Vagina (tissue), 2 donors: Measurements from ENCODE around the gene CCDC85B.

Experiments used
- POLR2A ChIP-seq, 2 donors: fragments of 450-650 bp; IDR thresholded peaks; one replicate each; pipeline ENCODE4 v1.6.1; 2017; ENCODE audit warnings: antibody characterized with exemption in 2 of 2, mild to moderate bottlenecking in 2 of 2, moderate library complexity in 2 of 2
- TF ChIP-seq, protein P1 (sequence below), 3 experiments: fragments of 450-650 bp in 2 of 3; fragments of 200-600 bp in 1 of 3; sonication (generic) in 1 of 3; IDR thresholded peaks; one replicate each; pipeline ENCODE4 v1.5.1; 2017 to 2019; ENCODE audit warnings: antibody characterized with exemption in 3 of 3, mild to moderate bottlenecking in 2 of 3, moderate library complexity in 2 of 3

DNA sequence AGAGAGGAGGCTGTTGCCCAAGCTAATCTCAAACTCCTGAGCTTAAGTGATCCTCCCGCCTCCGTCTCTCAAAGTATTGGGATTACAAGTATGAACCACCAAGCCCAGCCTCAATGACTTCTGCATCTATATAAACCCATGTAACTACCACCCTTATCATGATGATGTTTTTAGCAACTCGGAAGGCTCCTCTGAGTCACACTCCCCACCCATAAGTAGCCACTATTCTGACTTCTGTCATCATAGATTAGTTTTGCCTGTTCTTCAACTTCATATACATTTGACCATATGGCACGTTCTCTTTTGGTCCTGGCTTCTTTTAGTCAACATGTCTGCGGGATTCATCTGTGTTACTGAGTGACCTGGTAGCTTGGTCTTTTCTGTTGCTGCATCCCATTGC, 16.1 kb downstream of the CCDC85B start:
- TF ChIP-seq, protein P1, sequence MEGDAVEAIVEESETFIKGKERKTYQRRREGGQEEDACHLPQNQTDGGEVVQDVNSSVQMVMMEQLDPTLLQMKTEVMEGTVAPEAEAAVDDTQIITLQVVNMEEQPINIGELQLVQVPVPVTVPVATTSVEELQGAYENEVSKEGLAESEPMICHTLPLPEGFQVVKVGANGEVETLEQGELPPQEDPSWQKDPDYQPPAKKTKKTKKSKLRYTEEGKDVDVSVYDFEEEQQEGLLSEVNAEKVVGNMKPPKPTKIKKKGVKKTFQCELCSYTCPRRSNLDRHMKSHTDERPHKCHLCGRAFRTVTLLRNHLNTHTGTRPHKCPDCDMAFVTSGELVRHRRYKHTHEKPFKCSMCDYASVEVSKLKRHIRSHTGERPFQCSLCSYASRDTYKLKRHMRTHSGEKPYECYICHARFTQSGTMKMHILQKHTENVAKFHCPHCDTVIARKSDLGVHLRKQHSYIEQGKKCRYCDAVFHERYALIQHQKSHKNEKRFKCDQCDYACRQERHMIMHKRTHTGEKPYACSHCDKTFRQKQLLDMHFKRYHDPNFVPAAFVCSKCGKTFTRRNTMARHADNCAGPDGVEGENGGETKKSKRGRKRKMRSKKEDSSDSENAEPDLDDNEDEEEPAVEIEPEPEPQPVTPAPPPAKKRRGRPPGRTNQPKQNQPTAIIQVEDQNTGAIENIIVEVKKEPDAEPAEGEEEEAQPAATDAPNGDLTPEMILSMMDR (IDR thresholded peaks at IDR 0.05), result no peak
- TF ChIP-seq POLR2A (IDR thresholded peaks at IDR 0.05), result no peak
